Measurements from ENCODE around the gene TBCB.
"Not testable (repeated sequence)": the region's sequence is repeated elsewhere in the genome, so short reads cannot be mapped to it uniquely, and the experiment has no call there.

Gene TBCB

DNA sequence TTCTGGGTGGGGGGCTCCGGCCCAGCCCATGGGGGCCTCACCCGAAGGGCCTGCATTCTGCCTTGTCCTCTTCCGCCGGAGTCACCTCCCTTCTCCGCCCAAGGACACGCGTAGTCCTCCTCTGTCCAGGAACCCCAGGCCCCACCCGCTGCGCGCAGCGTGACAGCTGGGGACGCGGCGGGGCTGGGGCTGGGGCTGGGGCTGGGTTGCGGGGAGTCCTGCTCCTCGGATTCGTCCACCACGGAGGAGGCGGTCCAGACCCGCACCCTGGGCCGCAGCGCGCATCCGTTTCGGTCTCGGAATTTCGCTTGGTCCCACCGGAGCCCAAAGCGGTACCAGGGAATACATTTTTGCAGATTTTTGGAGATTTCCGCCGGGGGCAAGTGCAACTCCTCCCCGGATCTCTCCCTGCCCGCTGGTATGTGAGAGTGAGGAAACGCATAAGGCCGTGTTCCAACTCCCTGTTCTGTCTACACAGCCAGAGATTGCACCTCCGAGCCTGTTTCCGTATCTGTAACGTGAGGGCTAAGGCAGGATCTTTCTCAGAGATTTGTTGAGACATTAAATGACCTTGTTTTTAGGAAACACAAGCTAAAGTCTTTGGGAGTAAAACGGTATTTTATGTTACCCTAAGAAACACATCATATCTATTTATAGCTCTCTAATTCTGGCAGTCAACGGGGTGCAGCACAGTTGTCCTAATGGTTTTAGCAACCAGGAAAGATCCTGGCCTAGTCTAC, 37.3 kb downstream of the TBCB start, which contains the start of gene COX7A1:
Gene COX7A1 (minus strand): TSS at position 96 of the 740 bp plus-strand sequence. CDS start 40 bp downstream, at position 56.
- Histone ChIP-seq H3K27ac (peak within 1 kb of the TSS; percentile 96 to 99), H3K4me3 (peak within 1 kb of the TSS; percentile 90)
- peak; percentile 91 for DNase-seq (ENCODE audit: low spot score)
- TF ChIP-seq CTCF (IDR thresholded peaks at IDR 0.05) = no peak

DNA sequence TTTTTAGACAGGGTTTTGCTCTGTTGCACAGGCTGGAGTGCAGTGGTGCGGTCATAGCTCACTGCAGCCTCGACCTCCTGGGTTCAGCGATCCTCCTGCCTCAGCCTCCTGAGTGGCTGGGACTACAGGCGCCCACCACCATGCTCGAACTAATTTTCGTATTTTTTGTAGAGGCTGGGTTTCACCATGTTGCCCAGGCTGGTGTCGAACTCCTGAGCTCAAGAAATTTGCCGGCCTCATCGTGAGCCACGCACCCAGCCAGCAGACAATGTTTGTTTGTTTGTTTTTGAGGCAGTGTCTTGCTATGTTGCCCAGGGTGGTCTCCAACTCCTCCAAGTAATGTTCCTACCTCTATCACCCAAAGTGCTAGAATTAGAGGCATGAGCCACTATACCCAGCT, 37.9 kb downstream of the TBCB start:
- no peak for DNase-seq (ENCODE audit: low spot score)
- H3K4me3 ChIP-seq = peak overlapping the region; percentile 90

GRCh38 chr19:36160821-36161596, 45.7 kb downstream of the TBCB start:
- H3K27ac ChIP-seq = no peak overlapping the region
- no peak for DNase-seq (ENCODE audit: low spot score)
- no peak for TF ChIP-seq CTCF (IDR thresholded peaks at IDR 0.05)
- H3K4me3 ChIP-seq = no peak overlapping the region

More for the DNA sequence above, 37.9 kb downstream of the TBCB start:
- H3K27ac ChIP-seq = peak overlapping the region; percentile 96 to 99
- TF ChIP-seq CTCF (IDR thresholded peaks at IDR 0.05) = no peak

DNA sequence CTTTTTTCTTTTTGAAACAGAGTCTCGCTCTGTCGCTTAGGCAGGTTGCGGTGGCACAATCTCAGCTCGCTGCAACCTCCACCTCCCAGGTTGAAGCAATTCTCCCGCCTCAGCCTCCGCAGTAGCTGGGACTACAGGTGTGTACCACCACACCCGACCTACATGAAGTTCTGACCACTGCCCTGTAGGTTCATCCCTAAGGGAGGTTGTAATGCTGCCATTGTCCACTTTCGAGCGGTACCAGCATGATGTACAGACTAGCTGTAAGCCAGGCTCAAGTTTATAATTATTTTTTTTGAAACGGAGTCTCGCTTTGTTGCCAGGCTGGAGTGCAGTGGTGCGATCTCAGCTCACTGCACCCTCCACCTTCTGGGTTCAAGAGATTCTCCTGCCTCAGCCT, 48.5 kb downstream of the TBCB start:
- Histone ChIP-seq H3K27ac (no peak overlapping the region), H3K4me3 (no peak overlapping the region)
- DNase-seq (ENCODE audit: low spot score) = no peak
- TF ChIP-seq CTCF (IDR thresholded peaks at IDR 0.05) = no peak

- no peak for TF ChIP-seq CTCF (IDR thresholded peaks at IDR 0.05)
- Histone ChIP-seq H3K4me3 (no peak overlapping the region), H3K27ac (peak overlapping the region in 1 of 2 donors; percentile 66)
- no peak for DNase-seq (ENCODE audit: low spot score)
These were observed 54.0 kb downstream of the TBCB start for GRCh38 chr19:36169084-36169760.

DNA sequence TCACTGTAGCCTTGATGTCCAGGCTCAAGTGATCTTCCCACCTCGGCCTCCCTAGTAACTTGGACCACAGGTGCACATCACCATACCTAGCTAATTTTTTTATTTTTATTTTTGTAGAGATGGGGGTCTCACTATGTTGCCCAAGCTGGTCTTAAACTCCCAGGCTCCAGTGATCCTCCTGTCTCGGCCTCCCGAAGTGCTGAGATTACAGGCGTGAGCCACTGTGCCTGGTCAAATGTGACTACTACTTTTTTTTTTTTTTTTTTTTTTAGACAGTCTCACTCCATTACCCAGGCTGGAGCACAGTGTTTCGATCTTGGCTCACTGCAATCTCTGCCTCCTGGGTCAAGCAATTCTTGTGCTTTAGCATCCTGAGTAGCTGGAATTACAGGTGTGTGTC, 57.6 kb downstream of the TBCB start:
- no peak overlapping the region for H3K27ac ChIP-seq
- TF ChIP-seq CTCF (IDR thresholded peaks at IDR 0.05) = no peak
- no peak for DNase-seq (ENCODE audit: low spot score)

GRCh38 chr19:36173846-36174245, 58.6 kb downstream of the TBCB start:
- not testable (repeated sequence) for DNase-seq (ENCODE audit: low spot score)

More for the DNA sequence above, 57.6 kb downstream of the TBCB start:
- H3K4me3 ChIP-seq = no peak overlapping the region

More at GRCh38 chr19:36173846-36174245, 58.6 kb downstream of the TBCB start:
- not testable (repeated sequence) for H3K4me3 ChIP-seq, H3K27ac ChIP-seq

All from coronary artery (tissue), 2 donors.